H1 (cell line): Measurements from ENCODE around the gene NOS1AP.

ENCODE experiments used
- POLR2AphosphoS5 ChIP-seq: IDR thresholded peaks from 2 replicates; pipeline ENCODE4 v1.6.1; 2011; ENCODE audit warnings: low read depth, low read length
- TAF7 ChIP-seq: optimal IDR thresholded peaks from 2 replicates; pipeline ENCODE3; 2011; ENCODE audit warnings: low read depth, mild to moderate bottlenecking, inconsistent platforms, low read length, moderate library complexity, borderline replicate concordance
- TBP ChIP-seq: IDR thresholded peaks from 2 replicates; pipeline ENCODE4 v1.6.1; 2011; ENCODE audit warnings: low read depth, low read length, improper control_type of control experiment
- YY1 ChIP-seq: IDR thresholded peaks from 2 replicates; pipeline ENCODE4 v1.6.1; 2011; ENCODE audit warnings: low read depth, mild to moderate bottlenecking, low read length

DNA sequence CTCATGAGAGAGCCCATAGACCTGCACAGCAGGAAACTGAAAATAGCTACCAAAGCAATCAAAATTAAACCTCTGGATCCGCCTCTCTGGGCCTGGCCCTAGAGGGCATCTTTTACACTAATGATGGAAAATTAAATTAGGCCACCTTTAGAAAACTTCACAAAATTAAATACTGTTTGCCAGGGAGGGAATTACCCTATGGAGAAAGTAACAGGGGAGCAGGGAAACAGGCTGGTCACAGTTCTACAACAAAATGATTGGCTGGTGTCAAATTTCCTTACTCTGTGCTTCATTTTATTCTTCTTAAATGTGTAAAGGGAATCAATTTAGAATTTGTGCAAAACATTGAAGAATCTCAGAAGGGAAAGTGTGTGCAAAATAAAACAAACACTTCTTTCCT lies 244.7 kb downstream of the NOS1AP start:
- TF ChIP-seq POLR2AphosphoS5 = no peak
- TF ChIP-seq TBP = no peak
- TF ChIP-seq YY1 = no peak
- TF ChIP-seq TAF7 = no peak
